Keratinocyte (primary cell): Measurements from ENCODE around the gene ARRB1. TPM values are rescaled to one million over a fixed set of nuclear protein-coding genes. Genes with fewer than 3 reads are reported as not detected.

ENCODE experiments used
- DNase-seq: peaks from one replicate; pipeline ENCODE4 v3.0.0-alpha.2; 2011; ENCODE audit warnings: low read depth, missing footprints, low spot score
- FAIRE-seq: peaks from 2 replicates; lab custom pipeline; 2011; peaks lifted over from hg19 to GRCh38; lab: Jason Lieb, UNC
- H2AFZ ChIP-seq: 2 replicates; pipeline ENCODE4 v1.6.0; 2012; ENCODE audit warnings: low read length, control low read depth, inconsistent platforms; ENCODE audit not compliant: control insufficient read depth
- H3K27ac ChIP-seq: 2 replicates; pipeline ENCODE4 v1.5.1; 2011; ENCODE audit warnings: low read length; ENCODE audit not compliant: control insufficient read depth, insufficient read depth
- H3K27me3 ChIP-seq: 3 replicates; pipeline ENCODE4 v1.6.0; 2011; ENCODE audit warnings: low read length; ENCODE audit not compliant: control insufficient read depth, insufficient read depth; ENCODE audit errors: extremely low read depth
- H3K36me3 ChIP-seq, 2 experiments: 2 replicates in 1 of 2; 3 replicates in 1 of 2; pipeline ENCODE4 v1.5.1; 2011; ENCODE audit warnings: low read length in 2 of 2, mild to moderate bottlenecking in 1 of 2; ENCODE audit not compliant: control insufficient read depth in 2 of 2, insufficient read depth in 2 of 2; ENCODE audit errors: extremely low read depth in 1 of 2
- H3K4me1 ChIP-seq: 3 replicates; pipeline ENCODE4 v1.5.1; 2011; ENCODE audit warnings: low read length; ENCODE audit not compliant: control insufficient read depth, insufficient read depth; ENCODE audit errors: extremely low read depth
- H3K4me2 ChIP-seq: 3 replicates; pipeline ENCODE4 v1.6.0; 2011; ENCODE audit warnings: low read depth, low read length; ENCODE audit not compliant: control insufficient read depth, insufficient read depth; ENCODE audit errors: extremely low read depth
- H3K4me3 ChIP-seq, 3 experiments: fragments of 200-600 bp in 1 of 3; sonication (generic) in 1 of 3; 2 replicates in 2 of 3; 3 replicates in 1 of 3; pipeline ENCODE4 v1.5.1; 2011 to 2016; ENCODE audit warnings: low read length in 3 of 3, mild to moderate bottlenecking in 3 of 3, control low read depth in 2 of 3, inconsistent platforms in 1 of 3, low read depth in 1 of 3, mixed read lengths in 1 of 3, mixed run types in 1 of 3, moderate library complexity in 1 of 3; ENCODE audit not compliant: control insufficient read depth in 2 of 3, insufficient read depth in 2 of 3; ENCODE audit errors: extremely low read depth in 1 of 3
- H3K79me2 ChIP-seq: 2 replicates; pipeline ENCODE4 v1.6.0; 2012; ENCODE audit warnings: low read length; ENCODE audit not compliant: control insufficient read depth, insufficient read depth
- H3K9ac ChIP-seq: 3 replicates; pipeline ENCODE4 v1.6.0; 2011; ENCODE audit warnings: low read length; ENCODE audit not compliant: control insufficient read depth, insufficient read depth; ENCODE audit errors: extremely low read depth
- H3K9me1 ChIP-seq: 3 replicates; pipeline ENCODE4 v1.6.0; 2011; ENCODE audit warnings: low read length; ENCODE audit not compliant: control insufficient read depth, insufficient read depth; ENCODE audit errors: extremely low read depth
- H3K9me3 ChIP-seq: 2 replicates; pipeline ENCODE4 v1.5.1; 2012; ENCODE audit warnings: low read depth, low read length; ENCODE audit not compliant: control insufficient read depth
- H4K20me1 ChIP-seq: 3 replicates; pipeline ENCODE4 v1.6.0; 2011; ENCODE audit warnings: low read length; ENCODE audit not compliant: control insufficient read depth, insufficient read depth; ENCODE audit errors: extremely low read depth
- EZH2 ChIP-seq: IDR thresholded peaks from one replicate; pipeline ENCODE4 v1.6.1; 2012; ENCODE audit warnings: inconsistent platforms, mild to moderate bottlenecking, low read length, moderate library complexity
- dilution Hi-C: fragments of 300-500 bp; cut with MboI; formaldehyde crosslinking; loops from one replicate; pipeline ENCODE4 v1.7.0; 2020; ENCODE audit warnings: low sequenced_read_pairs; ENCODE audit not compliant: extremely low pct_ligation_motif_present
- polyA plus RNA-seq, 5 experiments: library from polyadenylated mRNA; depleted of rRNA in 3 of 5; stranded (reverse) in 3 of 5; stranded (forward) in 1 of 5; unstranded in 1 of 5; fragments of >200 nt; gene quantifications; 1 replicate in 1 of 5; 2 replicates in 3 of 5; 3 replicates in 1 of 5; pipeline versions ENCODE4 v1.2.1 to v1.2.3, GENCODE V29; 2011 to 2012; ENCODE audit warnings: missing spikeins in 2 of 5, low read depth in 1 of 5, low replicate concordance in 1 of 5
- TF ChIP-seq, protein P1 (sequence below), 3 experiments: IDR thresholded peaks in 1 of 3; conservative IDR thresholded peaks in 1 of 3; optimal IDR thresholded peaks in 1 of 3; 2 replicates in 2 of 3; 3 replicates in 1 of 3; pipeline versions ENCODE3 to v1.5.1; 2011; ENCODE audit warnings: low read length in 3 of 3, mild to moderate bottlenecking in 3 of 3, moderate library complexity in 2 of 3, control low read depth in 1 of 3, inconsistent platforms in 1 of 3; ENCODE audit not compliant: insufficient read depth in 2 of 3; ENCODE audit errors: extremely low read depth in 1 of 3

The ARRB1 gene
- polyA plus RNA-seq, 1 donor (not counting 4 experiments of a cell fraction or from before 2014, with no cell fraction given), result 0.94 TPM

- Histone ChIP-seq H2AFZ (peak overlapping the region; percentile 66), H3K9me3 (no peaks in the 10 kb centered on the region), H3K27me3 (peaks cover 50% of the 10 kb centered on the region), H3K9me1 (no peaks in the 10 kb centered on the region), H3K4me3 (peak overlapping the region; percentile 36 to 46 (median 44)), H4K20me1 (no peaks in the 10 kb centered on the region), H3K9ac (no peak overlapping the region), H3K4me1 (no peaks in the 10 kb centered on the region), H3K79me2 (no peaks in the 10 kb centered on the region), H3K36me3 (no peaks in the 10 kb centered on the region), H3K27ac (no peak overlapping the region), H3K4me2 (peak overlapping the region; percentile 58)
- DNase-seq, result peak; percentile 5
- no peak for FAIRE-seq
- TF ChIP-seq, protein P1, sequence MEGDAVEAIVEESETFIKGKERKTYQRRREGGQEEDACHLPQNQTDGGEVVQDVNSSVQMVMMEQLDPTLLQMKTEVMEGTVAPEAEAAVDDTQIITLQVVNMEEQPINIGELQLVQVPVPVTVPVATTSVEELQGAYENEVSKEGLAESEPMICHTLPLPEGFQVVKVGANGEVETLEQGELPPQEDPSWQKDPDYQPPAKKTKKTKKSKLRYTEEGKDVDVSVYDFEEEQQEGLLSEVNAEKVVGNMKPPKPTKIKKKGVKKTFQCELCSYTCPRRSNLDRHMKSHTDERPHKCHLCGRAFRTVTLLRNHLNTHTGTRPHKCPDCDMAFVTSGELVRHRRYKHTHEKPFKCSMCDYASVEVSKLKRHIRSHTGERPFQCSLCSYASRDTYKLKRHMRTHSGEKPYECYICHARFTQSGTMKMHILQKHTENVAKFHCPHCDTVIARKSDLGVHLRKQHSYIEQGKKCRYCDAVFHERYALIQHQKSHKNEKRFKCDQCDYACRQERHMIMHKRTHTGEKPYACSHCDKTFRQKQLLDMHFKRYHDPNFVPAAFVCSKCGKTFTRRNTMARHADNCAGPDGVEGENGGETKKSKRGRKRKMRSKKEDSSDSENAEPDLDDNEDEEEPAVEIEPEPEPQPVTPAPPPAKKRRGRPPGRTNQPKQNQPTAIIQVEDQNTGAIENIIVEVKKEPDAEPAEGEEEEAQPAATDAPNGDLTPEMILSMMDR (optimal IDR thresholded peaks at IDR 0.05 in 1 of 3, IDR thresholded peaks at IDR 0.05 in 1 of 3, conservative IDR thresholded peaks at IDR 0.05 in 1 of 3; ENCODE audit: extremely low read depth in 1 of 3, insufficient read depth in 2 of 3, low read length in 3 of 3), result peak; percentile 57 to 93 (median 69)
- TF ChIP-seq EZH2, result peak; percentile 79
- dilution Hi-C loops, result no loop called here
Measured at GRCh38 chr11:75241036-75241905, 110.2 kb downstream of the ARRB1 start.

DNA sequence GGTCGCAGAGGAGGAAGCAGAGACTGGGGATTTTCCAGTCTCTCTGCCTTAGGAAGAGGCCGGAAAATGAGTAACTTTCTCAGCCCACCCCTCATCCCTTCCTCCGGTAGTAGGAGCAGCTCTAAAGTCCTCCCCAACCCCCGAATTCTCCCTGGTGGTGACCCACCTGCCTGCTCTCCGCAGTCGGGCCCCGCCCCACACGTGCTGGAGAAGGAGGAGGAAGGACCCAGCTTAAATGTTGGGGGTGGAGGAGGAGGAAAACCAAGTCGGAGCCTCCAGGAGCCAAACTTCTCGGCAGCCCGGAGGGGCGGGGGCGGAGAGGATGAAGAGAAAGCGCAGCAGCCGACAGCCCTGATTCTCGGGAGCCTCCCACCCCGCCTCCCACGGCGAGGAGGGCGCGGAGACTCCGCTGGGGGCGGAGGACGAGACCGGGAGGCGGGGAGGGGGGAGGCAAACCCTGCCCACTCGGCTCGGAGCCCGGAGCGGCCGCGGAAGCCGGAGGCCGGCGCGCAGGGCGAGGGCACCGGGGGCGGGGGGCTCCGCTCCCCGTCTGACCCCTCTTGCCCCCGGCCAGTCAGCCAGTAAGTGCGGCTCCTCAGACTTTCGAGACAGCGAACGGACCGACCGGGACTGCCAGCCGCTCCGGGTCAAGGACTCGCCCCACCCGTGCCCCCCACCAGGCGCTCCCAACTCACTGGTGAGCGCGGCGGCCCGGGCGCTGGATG, 111.0 kb downstream of the ARRB1 start, which contains the start of gene TPBGL:
Gene TPBGL, plus strand, starts transcription at position 464 of the 725 bp plus-strand sequence. CDS start 276 bp downstream, outside the sequence.
- H3K4me2 ChIP-seq, result peak within 1 kb of the TSS; percentile 58
- TF ChIP-seq, protein P1 (optimal IDR thresholded peaks at IDR 0.05 in 1 of 3, IDR thresholded peaks at IDR 0.05 in 1 of 3, conservative IDR thresholded peaks at IDR 0.05 in 1 of 3; ENCODE audit: extremely low read depth in 1 of 3, insufficient read depth in 2 of 3, low read length in 3 of 3), result no peak
- peak; percentile 68 for TF ChIP-seq EZH2
- no peaks in the 10 kb centered on the region for H3K79me2 ChIP-seq
- peak within 1 kb of the TSS; percentile 62 for H2AFZ ChIP-seq
- no peaks in the 10 kb centered on the region for H3K4me1 ChIP-seq
- H4K20me1 ChIP-seq, result no peaks in the 10 kb centered on the region
- no peak for FAIRE-seq
- H3K27ac ChIP-seq, result no peak within 1 kb of the TSS
- no peaks in the 10 kb centered on the region for H3K9me3 ChIP-seq
- no peaks in the 10 kb centered on the region for H3K9me1 ChIP-seq
- no peak for DNase-seq
- H3K9ac ChIP-seq, result no peak within 1 kb of the TSS
- no peaks in the 10 kb centered on the region for H3K36me3 ChIP-seq
- dilution Hi-C loops, result no loop called here
- H3K4me3 ChIP-seq, result peak within 1 kb of the TSS in 2 of 3 experiments; percentile 10 to 38
- H3K27me3 ChIP-seq, result peaks cover 50% of the 10 kb centered on the region
